Measurements from ENCODE around the gene PCDHGA9. TPM values are rescaled to one million over a fixed set of nuclear protein-coding genes. Genes with fewer than 3 reads are reported as not detected.
"Not testable (repeated sequence)": the region's sequence is repeated elsewhere in the genome, so short reads cannot be mapped to it uniquely, and the experiment has no call there.

Gene PCDHGA9
- total RNA-seq, 1 donor from 2014 or later, result 6.9 TPM

GRCh38 chr5:141382469-141383294 is 19.9 kb upstream of the PCDHGA9 start, which contains the start of gene PCDHGA7:
TSS of gene PCDHGA7 (plus strand) at chr5:141382742. CDS start at chr5:141382900, 158 bp downstream.
- FAIRE-seq, result no peak

GRCh38 chr5:141383345-141383744 is 19.2 kb upstream of the PCDHGA9 start:
- no peak for FAIRE-seq
- no peak for DNase-seq (ENCODE audit: low spot score in 2 of 2)

More at GRCh38 chr5:141382469-141383294, 19.9 kb upstream of the PCDHGA9 start, which contains the start of gene PCDHGA7:
- DNase-seq (ENCODE audit: low spot score in 2 of 2), result no peak

- FAIRE-seq (no peak), DNase-seq (ENCODE audit: low spot score in 2 of 2) (no peak)
These were observed 17.9 kb upstream of the PCDHGA9 start for GRCh38 chr5:141384471-141385267.

GRCh38 chr5:141387557-141388311 is 14.8 kb upstream of the PCDHGA9 start, which contains the start of gene PCDHGB4:
TSS of gene PCDHGB4 (plus strand) at chr5:141387698. CDS start at chr5:141387885, 187 bp downstream.
- not testable (repeated sequence) for DNase-seq (ENCODE audit: low spot score in 2 of 2); FAIRE-seq

GRCh38 chr5:141388661-141389060 is 13.9 kb upstream of the PCDHGA9 start:
- DNase-seq (ENCODE audit: low spot score in 2 of 2), result no peak
- FAIRE-seq, result no peak

- no peak for DNase-seq (ENCODE audit: low spot score in 2 of 2)
- FAIRE-seq, result no peak
These were observed 13.2 kb upstream of the PCDHGA9 start for GRCh38 chr5:141389153-141390042.

GRCh38 chr5:141392429-141393198 is 10.0 kb upstream of the PCDHGA9 start, which contains the start of gene PCDHGA8:
TSS of gene PCDHGA8 (plus strand) at chr5:141392633. CDS start at chr5:141392814, 181 bp downstream.
- DNase-seq (ENCODE audit: low spot score in 2 of 2) (no peak), FAIRE-seq (no peak)

GRCh38 chr5:141393267-141393666 is 9.3 kb upstream of the PCDHGA9 start:
- DNase-seq (ENCODE audit: low spot score in 2 of 2), result no peak
- no peak for FAIRE-seq

- DNase-seq (ENCODE audit: low spot score in 2 of 2); FAIRE-seq: not testable (repeated sequence)
These were observed 8.0 kb upstream of the PCDHGA9 start for GRCh38 chr5:141394401-141395187.

GRCh38 chr5:141397756-141398551 is 4.6 kb upstream of the PCDHGA9 start, which contains the start of gene PCDHGB5:
TSS of gene PCDHGB5 (plus strand) at chr5:141397947. CDS start at chr5:141398128, 181 bp downstream.
- not testable (repeated sequence) for FAIRE-seq; DNase-seq (ENCODE audit: low spot score in 2 of 2)

GRCh38 chr5:141398608-141399007 is 4.0 kb upstream of the PCDHGA9 start:
- no peak for FAIRE-seq
- no peak for DNase-seq (ENCODE audit: low spot score in 2 of 2)

- no peak for DNase-seq (ENCODE audit: low spot score in 2 of 2)
- FAIRE-seq, result no peak
These were observed 2.9 kb upstream of the PCDHGA9 start for GRCh38 chr5:141399555-141400258.

- FAIRE-seq (no peak), DNase-seq (ENCODE audit: low spot score in 2 of 2) (no peak)
These were observed 809 bp downstream of the PCDHGA9 start for GRCh38 chr5:141403387-141403786.

GRCh38 chr5:141407790-141408505 is 5.4 kb downstream of the PCDHGA9 start, which contains the start of gene PCDHGB6:
TSS of gene PCDHGB6 (plus strand) at chr5:141408021. CDS start at chr5:141408203, 182 bp downstream.
- not testable (repeated sequence) for DNase-seq (ENCODE audit: low spot score in 2 of 2); FAIRE-seq

- no peak for DNase-seq (ENCODE audit: low spot score in 2 of 2)
- no peak for FAIRE-seq
These were observed 7.2 kb downstream of the PCDHGA9 start for GRCh38 chr5:141409598-141410306.

Data from frontal cortex (tissue), 4 donors.